ENCODE measurements around the gene TRIM56.
"Not testable (repeated sequence)": the region's sequence is repeated elsewhere in the genome, so short reads cannot be mapped to it uniquely, and the experiment has no call there.

TRIM56 gene

GRCh38 chr7:101066141-101066832 is 19.0 kb upstream of the TRIM56 start:
- Histone ChIP-seq H3K27me3 (replicated peaks; ENCODE audit: control insufficient read depth, insufficient read depth, low read length) (no peaks in the 10 kb centered on the region; the same call in 1 of the 2 replicates), H3K36me3 (ENCODE audit: control insufficient read depth, insufficient read depth, low read length) (no peaks in the 10 kb centered on the region), H3K4me3 (replicated peaks; ENCODE audit: low read depth, low read length) (no peak overlapping the region)
- DNase-seq (ENCODE audit: extremely low read depth, insufficient read length) = no peak
- no peak for TF ChIP-seq CTCF (IDR thresholded peaks at IDR 0.05; ENCODE audit: insufficient read depth, low read length, poor library complexity, severe bottlenecking)

GRCh38 chr7:101066833-101067177 is 18.5 kb upstream of the TRIM56 start:
- Histone ChIP-seq H3K36me3 (ENCODE audit: control insufficient read depth, insufficient read depth, low read length) (no peaks in the 10 kb centered on the region), H3K27me3 (replicated peaks; ENCODE audit: control insufficient read depth, insufficient read depth, low read length) (no peaks in the 10 kb centered on the region; the same call in 1 of the 2 replicates), H3K4me3 (replicated peaks; ENCODE audit: low read depth, low read length) (no peak overlapping the region)
- DNase-seq (ENCODE audit: extremely low read depth, insufficient read length) = no peak
- TF ChIP-seq CTCF (IDR thresholded peaks at IDR 0.05; ENCODE audit: insufficient read depth, low read length, poor library complexity, severe bottlenecking) = no peak

GRCh38 chr7:101068401-101068800 is 16.9 kb upstream of the TRIM56 start:
- H3K4me3 ChIP-seq (replicated peaks; ENCODE audit: low read depth, low read length) = no peak overlapping the region
- no peaks in the 10 kb centered on the region for H3K36me3 ChIP-seq (ENCODE audit: control insufficient read depth, insufficient read depth, low read length)
- no peaks in the 10 kb centered on the region; the same call in 1 of the 2 replicates for H3K27me3 ChIP-seq (replicated peaks; ENCODE audit: control insufficient read depth, insufficient read depth, low read length)
- no peak for TF ChIP-seq CTCF (IDR thresholded peaks at IDR 0.05; ENCODE audit: insufficient read depth, low read length, poor library complexity, severe bottlenecking)
- DNase-seq (ENCODE audit: extremely low read depth, insufficient read length) = no peak

GRCh38 chr7:101071362-101072104 is 13.7 kb upstream of the TRIM56 start:
- not testable (repeated sequence) for H3K4me3 ChIP-seq (replicated peaks; ENCODE audit: low read depth, low read length); DNase-seq (ENCODE audit: extremely low read depth, insufficient read length); H3K27me3 ChIP-seq (replicated peaks; ENCODE audit: control insufficient read depth, insufficient read depth, low read length); H3K36me3 ChIP-seq (ENCODE audit: control insufficient read depth, insufficient read depth, low read length)

- TF ChIP-seq CTCF (IDR thresholded peaks at IDR 0.05; ENCODE audit: insufficient read depth, low read length, poor library complexity, severe bottlenecking) = no peak
- no peak for DNase-seq (ENCODE audit: extremely low read depth, insufficient read length)
- Histone ChIP-seq H3K27me3 (replicated peaks; ENCODE audit: control insufficient read depth, insufficient read depth, low read length) (no peaks in the 10 kb centered on the region), H3K4me3 (replicated peaks; ENCODE audit: low read depth, low read length) (no peak overlapping the region), H3K36me3 (ENCODE audit: control insufficient read depth, insufficient read depth, low read length) (no peaks in the 10 kb centered on the region)
Measured at GRCh38 chr7:101075646-101076045, 9.6 kb upstream of the TRIM56 start.

- not testable (repeated sequence) for DNase-seq (ENCODE audit: extremely low read depth, insufficient read length); H3K36me3 ChIP-seq (ENCODE audit: control insufficient read depth, insufficient read depth, low read length); H3K27me3 ChIP-seq (replicated peaks; ENCODE audit: control insufficient read depth, insufficient read depth, low read length); H3K4me3 ChIP-seq (replicated peaks; ENCODE audit: low read depth, low read length)
Measured at GRCh38 chr7:101076183-101076582, 9.1 kb upstream of the TRIM56 start.

Measured in GM06990 (cell line).